Left renal pelvis (tissue), 4 donors: ENCODE data around the gene NSMCE1. TPM values are rescaled to one million over a fixed set of nuclear protein-coding genes. Genes with fewer than 3 reads are reported as not detected.
"Not testable (repeated sequence)": the region's sequence is repeated elsewhere in the genome, so short reads cannot be mapped to it uniquely, and the experiment has no call there.

ENCODE experiments used
- DNase-seq, 4 donors: peaks; one replicate each; pipeline ENCODE4 v3.0.0-alpha.2; 2013; ENCODE audit warnings: low read depth in 4 of 4, low spot score in 3 of 4
- polyA plus RNA-seq, 4 donors: library from polyadenylated mRNA; unstranded; fragments of 120-200 nt; gene quantifications; one replicate each; pipeline ENCODE4 v1.2.1, GENCODE V29; 2013; ENCODE audit not compliant: insufficient read length in 4 of 4

Gene NSMCE1
- polyA plus RNA-seq, 4 donors: 52.9 to 94.8 (median 73.6) TPM

DNA sequence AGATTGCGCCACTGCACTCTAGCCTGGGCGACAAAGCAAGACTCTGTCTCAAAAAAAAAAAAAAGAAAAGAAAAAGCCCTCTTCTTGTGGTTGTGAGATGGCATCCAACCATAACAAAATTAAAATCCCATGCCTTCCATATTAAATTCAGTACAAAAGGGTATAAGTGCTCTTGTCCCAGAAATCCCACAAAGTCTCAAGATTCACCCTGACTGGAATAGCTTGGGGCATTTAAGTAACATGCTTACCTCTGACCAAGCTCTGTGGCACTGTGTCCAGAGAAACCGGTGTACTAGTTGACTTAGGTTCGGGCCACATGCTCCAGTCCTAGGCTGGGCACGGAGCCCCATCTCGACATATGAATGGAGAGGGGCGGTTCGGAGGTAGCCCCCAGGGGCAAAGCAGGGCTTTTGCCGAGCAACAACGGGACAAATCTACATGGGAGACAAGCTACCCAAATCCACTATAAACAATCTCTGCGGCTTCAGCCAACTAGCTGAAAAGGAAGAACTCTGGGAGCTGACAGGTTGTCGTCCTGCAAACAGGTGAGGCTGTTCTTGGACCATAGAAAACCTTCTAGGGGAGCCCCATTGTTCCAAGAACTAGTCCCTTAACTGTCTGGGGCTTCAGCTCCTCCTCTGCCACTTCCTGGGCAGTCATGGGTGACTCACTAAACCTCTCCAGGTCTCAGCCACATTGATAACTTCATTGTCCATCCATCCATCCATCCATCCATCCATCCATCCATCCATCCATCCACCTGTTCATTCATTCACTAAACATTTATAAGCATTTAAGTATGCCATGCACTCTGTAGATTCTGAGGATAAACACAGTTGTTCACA lies 34.9 kb upstream of the NSMCE1 start:
- no peak for DNase-seq

DNA sequence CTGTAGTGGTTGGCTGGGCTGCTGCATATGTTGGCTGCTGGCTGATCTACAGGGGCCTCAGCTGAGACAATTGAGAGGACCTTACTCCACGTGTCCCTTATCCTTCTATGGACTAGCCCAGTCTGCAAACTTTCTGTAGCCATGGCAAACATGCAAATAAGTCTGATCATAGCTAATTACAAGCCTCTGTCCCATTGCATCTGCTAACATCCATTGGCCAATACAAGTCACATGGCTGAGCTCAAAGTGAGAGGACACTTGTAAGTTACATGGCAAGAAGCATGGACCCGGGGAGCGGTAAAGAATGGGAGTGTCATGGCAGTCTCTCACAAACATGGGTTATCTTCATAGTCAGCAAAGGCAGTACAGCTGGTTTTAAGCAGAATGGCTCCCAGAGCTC lies 33.6 kb upstream of the NSMCE1 start:
- DNase-seq: no peak

DNA sequence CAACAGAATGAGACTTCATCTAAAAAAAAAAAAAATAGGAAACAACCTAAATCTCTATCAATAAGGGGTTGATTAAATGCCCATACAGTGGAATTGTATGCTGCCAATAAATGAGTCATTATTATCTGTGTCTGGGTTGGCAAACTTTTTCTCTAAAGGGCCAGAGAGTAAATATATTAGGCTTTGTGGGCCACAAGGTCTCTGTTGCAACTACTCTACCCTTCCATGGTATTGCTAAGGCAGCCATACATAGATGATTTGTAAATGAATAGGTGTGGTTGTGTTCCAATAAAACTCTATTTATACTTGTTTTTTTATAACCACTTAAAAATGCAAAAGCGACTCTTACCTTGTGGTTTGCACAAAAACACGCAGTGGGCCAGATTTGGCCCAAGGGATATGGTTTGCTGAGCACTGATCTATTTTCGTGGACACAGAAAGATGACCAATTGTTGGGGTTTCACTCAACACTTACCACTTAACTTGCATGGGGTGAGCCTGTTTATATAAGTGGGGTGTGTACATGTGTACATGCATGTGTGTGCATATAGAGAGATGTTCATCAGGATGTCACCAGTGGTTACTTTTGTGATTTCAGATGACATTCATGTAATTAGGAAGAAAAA lies 32.8 kb upstream of the NSMCE1 start:
- no peak for DNase-seq

DNA sequence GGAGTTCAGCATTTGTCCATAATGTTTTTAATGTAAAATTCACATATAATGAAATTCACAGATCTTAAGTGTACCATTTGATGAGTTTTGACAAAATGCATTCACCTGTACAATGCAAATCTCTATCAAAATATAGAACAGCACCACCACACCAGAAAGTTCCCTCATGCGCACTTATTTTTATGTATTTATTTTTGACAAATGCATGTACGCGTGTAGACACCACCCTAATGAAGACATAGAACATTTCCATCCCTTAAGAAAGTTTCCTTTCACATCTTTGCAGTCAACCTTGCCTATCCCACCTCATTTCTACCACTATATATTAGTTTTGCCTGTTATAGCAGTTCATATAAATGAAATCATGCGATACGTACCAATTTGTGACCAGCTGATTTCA lies 29.6 kb upstream of the NSMCE1 start:
- no peak for DNase-seq

DNA sequence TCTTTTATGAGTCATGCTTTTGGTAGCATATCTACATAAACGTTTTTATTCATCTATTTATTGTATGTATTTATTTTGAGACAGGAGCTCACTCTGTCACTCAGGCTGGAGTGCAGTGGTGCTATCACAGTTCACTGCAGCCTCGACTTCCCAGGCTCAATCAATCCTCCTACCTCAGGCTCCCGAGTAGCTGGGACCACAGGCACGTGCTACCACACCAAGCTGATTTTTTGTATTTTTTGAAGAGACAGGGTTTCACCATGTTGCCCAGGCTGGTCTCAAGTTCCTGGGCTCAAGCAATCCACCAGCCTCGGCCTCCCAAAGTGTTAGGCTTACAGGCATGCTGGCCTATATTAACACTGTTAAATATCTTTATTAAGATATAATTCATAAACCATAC lies 24.8 kb upstream of the NSMCE1 start:
- DNase-seq: no peak

DNA sequence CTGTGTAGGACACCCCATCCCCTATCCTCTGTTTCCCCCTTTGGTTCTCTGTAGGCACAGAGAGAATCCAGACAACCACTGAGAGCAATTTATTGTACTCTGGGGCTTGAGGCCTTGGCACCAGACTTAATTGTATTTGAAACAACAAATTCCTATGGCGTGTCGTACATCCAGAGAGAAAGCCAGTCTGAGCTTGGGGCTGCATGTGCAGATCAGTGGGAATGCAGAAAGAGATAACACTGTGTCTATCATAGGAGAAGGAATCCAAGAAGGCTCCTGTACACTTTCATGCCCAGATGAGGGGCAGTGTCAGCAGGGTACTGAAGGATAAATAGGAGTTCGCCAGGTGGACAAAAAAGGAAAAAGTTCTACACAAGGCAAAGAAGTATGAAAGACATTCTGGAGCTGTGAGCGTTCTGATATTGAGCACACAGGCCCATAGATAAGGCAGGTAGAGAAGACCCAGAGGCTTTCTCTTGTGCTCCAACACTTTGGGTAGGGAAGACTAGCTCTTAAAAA lies 23.2 kb upstream of the NSMCE1 start:
- no peak for DNase-seq

DNA sequence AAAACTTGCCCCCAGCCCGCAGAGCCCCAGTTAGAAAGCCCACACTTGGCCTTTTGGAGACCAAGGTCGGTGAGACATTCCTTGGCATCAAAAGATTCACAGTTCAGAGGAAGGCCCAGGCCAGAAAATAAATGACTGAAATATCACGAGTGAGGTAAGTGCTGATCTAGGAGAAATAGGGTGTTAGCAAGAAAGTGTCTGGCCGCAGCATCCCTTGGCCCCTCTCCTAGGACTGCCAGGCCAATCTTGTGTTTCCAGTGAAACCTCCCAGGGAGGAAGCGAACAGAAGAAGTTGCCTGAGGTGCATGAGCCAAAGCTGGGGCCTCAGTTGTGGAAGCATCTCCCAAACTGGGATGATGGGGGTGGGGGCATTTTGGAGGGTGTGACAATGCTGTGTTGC lies 22.5 kb upstream of the NSMCE1 start:
- DNase-seq: no peak

DNA sequence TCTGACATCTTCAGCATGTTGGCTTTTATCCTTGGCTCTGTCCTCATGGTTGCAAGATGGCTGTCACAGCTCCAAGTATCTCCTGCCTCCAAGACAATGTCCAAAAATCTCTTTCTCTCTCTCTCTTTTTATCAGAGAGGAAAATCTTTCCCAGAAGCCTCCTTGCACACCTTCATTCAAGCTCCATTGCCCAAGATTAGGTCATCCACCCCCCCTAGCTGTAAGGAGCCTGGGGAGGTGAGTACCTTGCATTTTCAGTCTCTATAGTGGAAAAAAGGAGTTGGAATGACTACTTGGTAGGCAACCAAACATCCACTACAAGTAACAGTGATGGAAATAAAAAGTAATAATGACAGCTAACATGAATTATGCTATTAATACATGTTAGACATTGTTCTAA lies 22.0 kb upstream of the NSMCE1 start:
- no peak for DNase-seq

DNA sequence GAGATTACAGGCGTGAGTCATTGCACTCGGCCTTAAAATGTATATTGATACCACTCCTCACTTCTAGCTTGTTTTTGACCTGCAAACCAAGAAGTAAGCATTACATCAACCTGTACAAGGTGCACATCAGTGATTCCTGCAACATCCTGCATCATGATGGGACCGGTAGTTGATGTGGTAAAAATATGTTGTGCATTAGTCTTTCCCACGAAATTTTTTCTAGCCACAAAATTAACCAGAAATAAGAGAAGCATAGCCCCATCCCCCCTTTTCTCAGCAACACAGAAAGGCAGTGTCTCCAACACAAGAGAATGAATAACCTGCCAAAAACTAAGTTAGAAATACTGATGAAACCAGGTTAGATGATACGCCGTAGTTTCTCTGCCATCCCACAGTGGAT lies 21.1 kb upstream of the NSMCE1 start:
- DNase-seq: no peak

DNA sequence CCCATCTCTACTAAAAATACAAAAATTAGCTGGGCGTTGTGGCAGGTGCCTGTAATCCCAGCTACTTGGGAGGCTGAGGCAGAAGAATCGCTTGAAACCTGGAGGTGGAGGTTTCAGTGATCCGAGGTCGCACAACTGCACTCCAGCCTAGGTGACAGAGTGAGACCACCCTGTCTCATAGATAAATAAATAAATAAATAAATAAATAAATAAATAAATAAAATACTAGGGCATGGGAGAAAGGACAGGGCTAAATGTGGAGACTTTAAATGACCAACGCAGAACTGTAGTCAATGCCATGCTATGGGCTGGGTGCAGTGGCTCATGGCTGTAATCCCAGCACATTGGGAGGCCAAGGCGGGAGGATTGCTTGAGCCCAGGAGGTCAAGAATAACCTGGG lies 19.7 kb upstream of the NSMCE1 start:
- not testable (repeated sequence) for DNase-seq

DNA sequence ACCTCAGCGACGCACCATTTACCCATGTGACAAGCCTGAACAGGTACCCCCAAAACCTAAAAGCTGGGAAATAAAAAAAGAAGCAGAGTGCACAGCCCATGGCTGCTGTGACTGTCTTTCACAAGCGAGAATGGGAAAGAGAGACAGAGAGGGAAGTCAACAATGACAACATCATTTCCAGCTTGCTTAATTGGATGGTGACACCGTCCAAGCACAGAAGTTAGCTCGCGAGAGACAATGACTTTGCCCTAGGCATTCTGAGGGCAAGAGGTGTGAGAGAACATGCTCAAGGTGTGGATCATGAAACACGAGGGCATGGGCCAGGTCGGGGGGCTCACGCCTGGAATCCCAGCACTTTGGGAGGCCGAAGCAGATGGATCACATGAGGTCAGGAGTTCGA lies 19.3 kb upstream of the NSMCE1 start:
- no peak for DNase-seq

DNA sequence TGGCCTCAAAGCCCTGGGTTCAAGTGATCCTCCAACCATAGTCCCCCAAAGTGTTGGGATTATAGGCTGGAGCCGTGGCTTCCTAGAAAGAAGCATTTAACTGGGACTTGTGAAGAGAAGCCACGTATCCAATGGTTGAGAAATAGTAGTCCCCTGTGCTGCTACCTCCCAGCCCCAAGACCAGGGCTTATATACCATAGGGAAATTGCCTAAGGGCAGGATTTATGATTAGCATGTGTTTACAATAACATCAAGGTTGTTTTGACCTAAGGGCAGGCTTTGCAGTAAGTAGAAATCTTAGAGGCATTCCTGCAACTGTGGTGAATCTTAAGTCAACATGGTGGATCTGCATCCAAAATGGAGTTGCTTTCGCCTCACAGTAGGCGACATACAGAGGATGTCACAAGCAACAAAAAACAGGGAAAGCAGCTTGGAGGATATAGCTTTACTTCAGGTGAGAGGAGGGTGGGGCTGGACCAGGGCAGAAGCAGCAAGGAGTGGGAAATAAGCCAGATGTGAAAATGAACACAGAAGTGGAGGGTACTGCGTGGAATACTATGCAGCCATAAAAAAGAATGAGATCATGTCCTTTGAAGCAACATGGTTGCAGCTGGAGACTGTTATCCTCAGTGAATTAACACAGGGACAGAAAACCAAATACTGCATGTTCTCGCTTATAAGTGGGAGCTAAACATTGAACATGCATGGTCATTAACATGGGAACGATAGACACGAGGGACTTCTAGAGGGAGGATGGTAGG lies 18.7 kb upstream of the NSMCE1 start:
- no peak for DNase-seq

DNA sequence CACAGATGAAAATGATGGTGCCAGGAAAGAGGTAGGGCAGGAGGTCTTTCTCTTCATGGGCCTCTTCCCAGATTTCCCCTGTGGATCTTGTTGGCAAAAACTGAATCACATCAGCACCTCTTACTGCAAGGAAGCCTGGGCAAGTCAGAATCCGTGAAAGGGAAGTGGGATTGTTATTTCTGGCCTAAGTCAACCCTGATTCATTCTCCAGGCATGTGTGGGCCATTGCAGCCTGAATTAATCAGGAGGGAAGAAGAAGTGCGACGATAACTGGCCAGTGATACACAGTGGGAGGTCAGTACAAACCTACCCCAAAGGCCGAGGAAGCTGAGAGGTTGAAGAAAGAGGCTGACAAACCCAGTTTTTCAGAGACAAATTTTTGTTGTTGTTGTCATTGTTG lies 17.9 kb upstream of the NSMCE1 start:
- no peak for DNase-seq

DNA sequence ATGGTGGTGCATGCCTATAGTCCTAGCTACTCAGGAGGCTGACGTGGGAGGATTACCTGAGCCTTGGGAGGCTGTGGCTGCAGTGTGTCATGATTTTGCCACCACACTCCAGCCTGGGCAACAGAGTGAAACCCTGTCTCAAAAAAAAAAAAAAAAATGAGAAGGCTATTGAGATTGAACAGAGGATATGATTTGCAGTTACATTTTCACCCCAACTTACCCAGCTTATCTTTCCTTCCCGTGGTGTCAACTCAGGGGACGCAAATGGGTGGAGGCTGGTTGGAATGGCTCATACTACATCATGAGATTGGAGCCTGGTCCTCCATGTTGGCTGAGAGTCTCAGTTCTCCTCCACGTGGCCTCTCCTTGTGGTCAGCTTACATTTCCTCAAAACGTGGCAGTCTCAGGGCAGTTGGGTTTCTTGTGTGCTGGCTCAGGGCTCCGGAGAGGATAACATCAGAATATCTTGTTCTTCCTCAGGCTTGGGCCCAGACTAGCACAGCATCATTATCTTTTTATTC lies 17.2 kb upstream of the NSMCE1 start:
- no peak for DNase-seq

DNA sequence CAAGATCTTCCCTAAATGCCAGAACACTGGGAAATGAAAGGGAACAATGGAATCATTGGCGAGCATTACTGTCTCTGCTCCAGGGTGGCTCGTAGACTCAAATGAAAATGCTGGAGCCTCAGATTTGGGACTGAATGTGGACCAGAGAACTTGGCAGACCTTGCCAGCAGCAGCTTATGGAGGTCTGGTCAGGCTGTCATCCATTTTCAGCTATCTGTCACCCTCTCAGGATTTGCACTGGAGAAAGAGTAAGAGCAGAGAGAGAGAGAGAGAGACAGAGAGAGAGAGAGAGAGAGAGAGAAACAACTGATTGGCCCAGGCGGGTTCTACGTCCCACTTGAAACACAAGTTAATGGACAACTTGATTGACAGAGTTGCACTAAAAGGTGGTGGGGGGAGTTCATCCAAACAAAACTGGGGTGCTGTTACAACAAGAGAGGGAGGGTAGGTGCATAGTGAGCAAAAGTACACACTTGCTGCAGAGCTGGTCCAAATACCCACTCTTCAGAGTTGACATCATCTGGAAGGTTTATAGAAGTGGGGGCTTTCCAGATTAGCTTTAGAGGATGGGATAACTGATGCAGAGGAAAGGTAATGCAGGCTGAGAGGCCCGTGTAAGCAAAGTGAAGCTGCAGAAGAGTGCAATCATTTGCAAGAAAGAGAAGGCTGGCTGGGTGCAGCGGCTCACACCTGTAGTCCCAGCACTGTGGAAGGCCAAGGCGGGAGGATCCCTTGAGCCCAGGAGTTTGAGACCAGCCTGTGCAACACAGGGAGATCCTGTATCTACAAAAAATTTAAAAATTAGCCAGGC lies 16.5 kb upstream of the NSMCE1 start:
- DNase-seq: no peak

DNA sequence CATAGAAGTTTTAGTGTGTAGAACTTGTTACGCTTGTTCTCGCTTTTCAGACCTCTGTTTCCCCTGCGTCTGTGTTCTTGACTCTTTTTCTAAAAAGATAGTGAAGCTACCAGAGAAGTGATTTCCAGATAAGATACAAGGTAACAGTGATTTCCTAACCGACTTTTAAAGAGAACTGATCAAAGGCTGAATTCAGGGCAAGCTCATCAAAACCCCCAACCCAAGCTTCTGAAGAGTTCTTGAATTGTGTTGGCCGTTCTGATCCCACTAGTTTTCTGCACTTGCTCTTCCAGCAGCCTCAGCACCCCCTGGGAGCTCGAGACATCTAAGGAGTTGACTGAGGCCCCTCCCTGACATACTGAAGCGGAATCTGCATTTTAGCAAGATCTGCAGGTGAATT lies 12.7 kb upstream of the NSMCE1 start:
- DNase-seq: no peak

DNA sequence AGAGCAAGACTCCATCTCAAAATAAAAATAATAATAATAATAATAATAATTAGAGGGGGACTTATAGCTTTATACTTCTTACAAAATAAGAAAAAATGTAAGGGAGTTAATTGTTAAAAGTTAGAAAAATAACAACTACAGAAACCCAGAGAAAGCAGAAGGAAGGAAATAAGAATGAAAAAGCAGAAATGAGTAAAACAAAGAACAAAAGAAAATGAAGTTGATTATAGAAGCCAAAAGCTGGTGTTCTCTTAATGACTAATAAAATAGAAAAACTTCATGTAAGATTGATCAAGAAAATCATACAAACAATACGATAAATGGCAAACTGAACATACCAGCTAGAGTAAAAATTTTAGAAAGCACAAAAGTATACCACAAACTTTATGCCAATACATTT lies 6.8 kb upstream of the NSMCE1 start:
- no peak for DNase-seq

DNA sequence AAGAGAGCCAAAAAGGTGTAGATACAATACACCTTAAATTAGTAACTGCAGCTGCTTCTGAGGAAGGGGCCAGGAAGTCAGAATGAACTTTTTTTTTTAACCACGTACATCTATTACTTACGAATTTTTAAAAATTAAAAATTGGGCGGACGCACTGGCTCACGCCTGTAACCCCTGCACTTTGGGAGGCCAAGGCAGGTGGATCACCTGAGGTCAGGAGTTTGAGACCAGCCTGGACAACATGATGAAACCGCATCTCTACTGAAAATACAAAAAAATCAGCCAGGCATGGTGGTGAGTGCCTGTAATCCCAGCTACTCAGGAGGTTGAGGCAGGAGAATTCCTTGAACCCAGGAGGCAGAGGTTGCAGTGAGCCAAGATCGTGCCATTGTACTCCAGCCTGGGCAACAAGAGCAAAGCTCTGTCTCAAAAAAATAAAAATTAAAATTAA lies 5.9 kb upstream of the NSMCE1 start:
- DNase-seq: not testable (repeated sequence)

DNA sequence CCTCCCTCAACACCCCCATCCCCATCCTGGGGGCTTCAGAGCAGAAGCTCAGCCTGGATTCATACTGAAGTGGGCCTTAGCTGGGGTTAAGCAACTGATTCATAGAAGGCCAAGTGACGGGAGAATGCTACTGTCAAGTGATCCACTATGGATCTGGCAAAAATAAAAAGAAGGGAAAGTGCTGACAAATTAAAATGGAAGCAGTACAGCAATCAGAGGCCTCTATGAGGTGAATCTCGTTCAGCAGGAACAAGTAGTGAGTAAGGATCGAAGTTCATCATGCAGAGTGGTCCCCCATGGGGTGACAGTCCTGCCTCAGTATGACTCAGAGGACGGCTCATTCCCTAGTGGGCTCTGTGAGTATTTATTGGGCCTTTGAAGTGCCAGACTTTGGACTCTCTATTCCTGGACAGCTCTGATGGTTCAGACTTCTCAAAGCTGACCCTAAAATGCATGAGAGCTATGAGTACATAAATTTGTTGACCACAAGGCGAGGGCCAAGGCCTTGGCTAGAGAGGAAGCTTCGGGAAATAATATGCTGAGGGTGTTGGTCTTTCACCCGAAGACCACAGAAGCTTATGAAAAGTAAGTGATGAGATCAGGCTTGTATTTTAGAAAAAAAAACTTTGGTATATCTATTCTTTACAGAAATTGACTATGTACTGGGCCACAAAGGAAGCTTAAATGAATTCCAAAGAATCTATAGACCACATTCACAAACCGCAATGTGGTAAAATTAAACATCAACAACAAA lies 5.3 kb upstream of the NSMCE1 start:
- DNase-seq: no peak

DNA sequence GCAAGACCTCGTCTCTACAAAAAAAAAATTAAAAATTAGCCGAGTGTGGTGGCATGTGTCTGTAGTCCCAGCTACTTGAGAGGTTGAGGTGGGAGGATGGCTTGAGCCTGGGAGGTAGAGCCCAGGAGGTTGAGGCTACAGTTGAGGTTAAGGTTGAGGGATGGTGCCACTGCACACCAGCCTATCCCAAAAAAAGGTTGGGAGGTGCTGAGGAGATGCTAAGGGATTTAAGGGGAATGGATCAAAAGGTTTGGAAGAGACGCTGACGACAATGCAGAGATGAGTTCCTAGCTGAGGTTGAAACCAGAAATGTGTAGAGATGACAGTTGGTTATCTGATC lies 4.7 kb upstream of the NSMCE1 start:
- no peak for DNase-seq
